Dedifferentiated amniotic fluid mesenchymal stem cell (primary cell): ENCODE results near the gene AGRP.
"Not testable (repeated sequence)": the region's sequence is repeated elsewhere in the genome, so short reads cannot be mapped to it uniquely, and the experiment has no call there.

Experiments
- DNase-seq: peaks from one replicate; pipeline ENCODE4 v3.0.0-alpha.2; 2016; ENCODE audit errors: extremely low spot score

Gene AGRP

GRCh38 chr16:67483150-67483549 is at the start of gene AGRP:
AGRP (minus strand) TSS chr16:67483547; CDS start chr16:67483398, 149 bp downstream.
- DNase-seq: no peak

- no peak for DNase-seq
These were observed 47.9 kb upstream of the AGRP start for GRCh38 chr16:67531247-67531646.

GRCh38 chr16:67530013-67530939 is 46.9 kb upstream of the AGRP start:
- DNase-seq: peak; percentile 52

- no peak for DNase-seq
These were observed 46.2 kb upstream of the AGRP start for GRCh38 chr16:67529582-67530012.

- DNase-seq: peak; percentile 26
These were observed 45.7 kb upstream of the AGRP start for GRCh38 chr16:67528870-67529581.

- no peak for DNase-seq
These were observed 45.0 kb upstream of the AGRP start, which contains the start of gene RIPOR1 for GRCh38 chr16:67528222-67528869. RIPOR1 (plus strand) TSS chr16:67528829; CDS start chr16:67538447, 9,618 bp downstream.

- no peak for DNase-seq
These were observed 42.9 kb upstream of the AGRP start for GRCh38 chr16:67526149-67526791.

- DNase-seq: no peak
These were observed 42.0 kb upstream of the AGRP start for GRCh38 chr16:67525176-67525860.

- peak; percentile 96 for DNase-seq
These were observed 37.9 kb upstream of the AGRP start for GRCh38 chr16:67521095-67521804.

- no peak for DNase-seq
These were observed 35.9 kb upstream of the AGRP start for GRCh38 chr16:67519242-67519641.

GRCh38 chr16:67518676-67519075 is 35.3 kb upstream of the AGRP start:
- DNase-seq: no peak

GRCh38 chr16:67517661-67518423 is 34.5 kb upstream of the AGRP start:
- DNase-seq: no peak

- DNase-seq: no peak
These were observed 33.8 kb upstream of the AGRP start for GRCh38 chr16:67517155-67517445.

- peak; percentile 47 for DNase-seq
These were observed 33.2 kb upstream of the AGRP start for GRCh38 chr16:67516296-67517154.

- DNase-seq: peak; percentile 78
These were observed 31.1 kb upstream of the AGRP start for GRCh38 chr16:67514382-67514828.

GRCh38 chr16:67513892-67514291 is 30.5 kb upstream of the AGRP start:
- DNase-seq: not testable (repeated sequence)

GRCh38 chr16:67509016-67509415 is 25.7 kb upstream of the AGRP start:
- DNase-seq: no peak

- DNase-seq: no peak
These were observed 23.1 kb upstream of the AGRP start for GRCh38 chr16:67506468-67506867.
